HG03469 (cell line): ENCODE data around the gene KRT72.

Source experiments
- ATAC-seq: cut with Tn5 transposase; IDR thresholded peaks from one replicate; pipeline ENCODE4 v1.9.1; 2021; ENCODE audit warnings: mild to moderate bottlenecking, moderate library complexity, moderate number of reproducible peaks; ENCODE audit not compliant: unreplicated experiment

KRT72 gene

DNA sequence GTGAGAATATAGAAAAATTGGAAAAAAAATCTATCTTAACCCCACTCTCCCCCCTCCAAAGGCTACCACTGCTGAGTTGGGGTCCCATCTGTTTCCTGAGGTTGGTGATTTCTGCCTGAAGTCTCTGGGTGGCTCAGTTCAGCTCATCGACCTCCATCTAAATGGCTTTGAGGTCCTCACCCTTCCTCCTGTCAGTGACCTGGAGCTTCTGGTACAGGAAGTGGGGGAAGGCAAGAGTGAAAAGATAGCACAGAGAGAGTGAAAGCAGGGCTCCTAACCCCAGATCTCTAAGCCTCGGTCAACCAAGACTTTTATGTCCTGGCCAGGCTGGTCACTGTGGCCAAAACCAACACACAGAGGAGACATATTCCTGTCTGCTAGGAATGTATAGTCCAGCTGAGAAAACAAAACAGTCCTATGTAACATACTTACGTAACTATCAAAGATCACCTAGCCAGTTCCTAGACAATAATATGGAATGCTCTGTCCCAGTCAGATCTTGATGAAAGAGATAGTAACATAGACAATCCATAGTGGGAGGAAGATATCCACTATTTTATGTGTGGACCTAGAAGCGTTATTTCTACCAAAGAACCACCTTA lies 29.4 kb upstream of the KRT72 start:
- ATAC-seq = no peak

GRCh38 chr12:52630008-52630500 lies 28.8 kb upstream of the KRT72 start:
- no peak for ATAC-seq

GRCh38 chr12:52629281-52630007 lies 28.2 kb upstream of the KRT72 start:
- ATAC-seq = no peak

DNA sequence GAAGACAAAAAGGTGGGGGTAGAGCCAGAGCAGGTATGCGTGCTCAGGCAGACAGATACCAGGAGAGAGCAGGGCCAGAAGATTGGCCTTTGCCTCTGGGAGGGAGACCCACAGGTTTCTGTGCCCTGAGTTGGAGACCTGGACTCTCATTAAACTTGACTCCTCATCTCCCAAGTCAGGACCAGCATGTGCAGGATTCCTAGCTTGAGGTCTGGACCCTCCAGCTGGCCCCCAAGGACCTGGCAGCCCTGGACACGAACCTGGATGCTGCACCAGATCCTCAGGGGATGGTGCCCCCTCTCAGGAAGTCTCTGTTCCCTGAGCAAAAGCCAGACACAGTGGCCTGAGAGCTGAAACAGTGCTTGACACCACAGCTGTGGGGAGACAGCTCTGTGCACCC lies 27.6 kb upstream of the KRT72 start:
- ATAC-seq = no peak

- ATAC-seq = no peak
Measured at GRCh38 chr12:52628111-52628507, 26.8 kb upstream of the KRT72 start.

DNA sequence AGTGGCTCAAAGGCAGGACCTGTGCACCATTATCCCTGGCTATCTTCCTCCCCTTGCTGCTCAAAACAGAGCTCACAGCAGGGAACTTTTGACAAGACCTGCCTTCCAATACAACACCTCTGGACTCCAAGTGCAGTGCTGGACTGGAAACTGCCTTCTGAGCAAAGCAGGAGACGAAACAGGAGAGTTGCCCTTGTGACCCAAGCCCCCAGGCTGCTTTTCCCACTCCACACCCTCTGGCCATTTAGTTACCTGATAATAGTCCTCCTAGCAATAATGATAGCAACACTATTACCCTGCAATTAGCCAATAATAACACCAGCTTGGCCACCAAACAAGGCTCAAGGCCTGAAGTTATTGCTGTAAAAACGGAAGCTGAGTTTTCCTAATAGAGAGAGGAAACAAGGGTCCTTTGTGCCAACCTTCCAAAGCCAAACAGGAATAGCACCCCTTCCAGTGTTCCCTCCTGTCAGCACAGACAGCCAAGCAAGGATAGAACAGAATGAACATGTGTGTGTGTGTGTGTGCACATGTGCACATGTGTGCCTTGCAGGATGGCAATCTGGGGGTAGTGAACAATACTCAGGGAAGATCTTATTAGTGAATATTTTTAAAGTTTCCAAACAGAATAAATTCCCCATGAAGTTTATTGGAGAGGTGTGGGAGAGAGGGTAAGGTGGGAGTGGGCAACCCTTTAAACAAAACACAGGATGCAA lies 26.3 kb upstream of the KRT72 start:
- ATAC-seq = no peak

- no peak for ATAC-seq
Measured at GRCh38 chr12:52622349-52622748, 21.1 kb upstream of the KRT72 start.

GRCh38 chr12:52618866-52619265 lies 17.6 kb upstream of the KRT72 start:
- ATAC-seq = no peak

DNA sequence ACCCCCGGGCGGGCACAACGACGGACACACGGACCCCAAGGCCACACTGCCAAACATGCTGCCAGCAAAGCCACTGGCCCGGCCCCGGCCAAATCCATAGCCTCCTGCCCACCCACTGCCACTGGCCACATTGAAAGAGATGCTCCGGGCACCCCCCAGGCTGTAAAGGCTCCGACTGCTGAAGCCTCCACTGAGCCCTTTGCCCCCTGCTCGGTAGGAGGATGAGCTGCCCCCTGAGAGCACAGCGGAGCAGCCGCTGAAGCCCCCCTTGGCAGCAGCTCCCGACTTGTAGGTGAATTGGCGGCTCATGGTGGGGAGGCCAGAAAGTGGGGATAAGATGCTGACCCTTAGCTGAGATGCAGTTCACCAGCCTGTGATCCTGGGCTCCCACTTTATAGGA lies 17.0 kb upstream of the KRT72 start, which contains the start of gene KRT73:
Gene KRT73 (minus strand): TSS at position 344 of the 400 bp plus-strand sequence. CDS start 35 bp downstream, at position 309.
- ATAC-seq = no peak

DNA sequence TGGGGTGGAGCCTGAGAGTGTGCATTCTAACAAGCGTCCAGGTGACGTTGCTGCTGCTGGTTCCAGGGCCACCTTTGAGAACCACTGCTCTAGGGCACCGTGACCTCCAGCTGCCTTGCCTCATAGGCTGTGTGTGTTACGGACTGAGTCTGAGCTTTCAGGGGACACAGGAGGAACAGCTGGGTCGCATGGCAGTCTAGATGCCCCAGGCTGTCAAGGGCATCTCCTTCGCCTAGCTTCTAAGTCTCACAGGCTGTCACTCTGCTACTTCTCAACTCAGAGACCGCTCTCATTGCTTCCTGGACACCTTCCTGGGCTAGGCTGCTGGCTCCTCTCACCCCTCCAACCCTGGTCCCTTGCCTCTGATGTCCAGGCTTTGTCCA lies 16.1 kb upstream of the KRT72 start:
- no peak for ATAC-seq

DNA sequence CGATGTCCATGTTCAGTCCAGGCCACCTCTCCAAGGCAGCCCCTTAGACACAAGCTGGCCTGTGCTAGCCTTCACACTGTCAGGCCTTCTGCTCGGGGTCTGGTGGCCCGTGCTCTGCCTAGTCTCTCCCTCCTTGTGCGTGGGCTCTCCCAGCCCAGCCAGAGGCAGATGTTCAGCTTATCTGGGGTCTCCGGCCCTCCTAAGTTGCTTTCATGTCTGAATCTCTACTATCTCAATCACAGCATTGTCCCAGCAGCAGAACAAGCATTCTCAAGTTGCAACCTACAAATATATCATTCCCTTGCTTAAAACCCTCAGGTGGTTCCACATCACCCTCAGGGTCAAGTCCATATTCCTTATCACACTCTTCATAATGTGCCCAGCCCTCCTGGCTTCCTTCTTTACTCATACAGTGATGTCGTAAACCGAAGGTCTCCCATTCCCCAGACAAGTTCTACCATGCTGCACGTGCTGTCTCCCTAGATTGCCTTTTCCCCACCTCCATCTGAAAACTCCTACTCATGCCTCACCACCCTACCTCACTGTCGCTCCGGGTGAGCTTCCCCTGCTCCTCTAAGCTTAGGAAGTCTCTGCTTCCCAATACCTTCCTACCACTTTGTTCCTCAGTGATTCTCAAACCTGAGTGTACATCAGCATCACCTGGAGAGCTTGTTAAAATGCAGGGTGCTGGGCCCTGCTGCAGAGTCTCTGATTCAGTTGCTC lies 15.6 kb upstream of the KRT72 start:
- ATAC-seq = no peak

GRCh38 chr12:52615912-52616311 lies 14.6 kb upstream of the KRT72 start:
- ATAC-seq = no peak

DNA sequence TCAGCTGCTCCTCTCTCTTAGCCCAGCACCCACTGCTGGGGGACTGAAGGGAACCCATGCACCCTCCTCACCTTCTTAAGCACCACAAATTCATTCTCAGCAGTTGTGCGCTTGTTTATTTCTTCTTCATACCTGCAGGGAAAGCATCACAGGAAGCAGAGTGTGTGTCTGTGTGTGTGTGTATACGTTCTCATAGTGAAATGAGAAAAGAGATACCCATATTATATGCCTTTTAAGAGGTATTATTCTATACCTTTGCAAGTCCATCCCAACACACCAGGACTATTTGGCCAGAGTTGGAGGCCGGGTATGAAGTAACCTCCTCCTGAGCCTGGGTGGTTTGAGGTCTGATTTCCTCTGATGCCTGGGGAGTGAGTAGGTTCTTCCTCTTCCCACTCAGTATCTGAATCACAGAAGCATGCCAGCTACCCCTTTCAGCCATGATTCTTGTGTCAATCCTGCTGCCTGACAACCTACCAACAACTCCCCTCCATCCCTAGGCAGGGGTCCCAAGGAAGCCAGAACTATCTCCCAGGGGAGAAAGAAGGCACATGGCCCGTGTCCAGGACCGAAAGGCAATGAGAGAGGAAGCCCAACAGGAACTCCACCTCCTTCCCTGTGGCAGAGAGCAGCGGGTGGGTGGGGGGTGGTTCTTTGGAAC lies 14.1 kb upstream of the KRT72 start:
- no peak for ATAC-seq

GRCh38 chr12:52614381-52615207 lies 13.3 kb upstream of the KRT72 start:
- no peak for ATAC-seq

DNA sequence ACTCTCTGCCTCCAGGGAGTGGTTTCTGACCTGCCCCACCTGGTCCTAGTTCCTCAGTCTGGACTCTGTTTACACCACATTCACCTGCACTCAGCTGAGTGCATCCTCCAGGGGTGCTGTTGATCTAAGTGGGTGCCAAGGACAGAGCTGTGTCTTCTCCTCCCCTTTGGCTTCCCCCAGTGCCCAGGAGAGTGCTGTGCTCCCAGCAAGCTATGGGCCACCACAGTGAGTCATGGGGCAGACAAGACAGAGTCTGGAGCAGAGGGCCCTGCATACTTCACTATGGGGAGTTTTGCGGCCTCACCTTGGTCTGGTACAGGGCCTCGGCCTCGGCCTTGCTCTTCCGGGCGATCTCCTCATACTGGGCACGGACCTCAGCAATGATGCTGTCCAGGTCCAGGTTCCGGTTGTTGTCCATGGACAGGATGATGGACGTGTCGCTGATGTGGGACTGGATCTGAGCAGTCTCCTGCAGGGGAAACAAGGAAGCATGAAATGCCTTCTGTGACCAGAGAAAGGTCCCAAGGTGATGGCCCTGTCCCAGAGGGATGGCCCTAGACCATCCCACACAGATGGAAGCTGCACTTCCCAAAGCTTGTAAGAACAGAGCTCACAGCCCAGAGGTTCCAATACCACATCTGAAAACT lies 12.2 kb upstream of the KRT72 start:
- no peak for ATAC-seq

DNA sequence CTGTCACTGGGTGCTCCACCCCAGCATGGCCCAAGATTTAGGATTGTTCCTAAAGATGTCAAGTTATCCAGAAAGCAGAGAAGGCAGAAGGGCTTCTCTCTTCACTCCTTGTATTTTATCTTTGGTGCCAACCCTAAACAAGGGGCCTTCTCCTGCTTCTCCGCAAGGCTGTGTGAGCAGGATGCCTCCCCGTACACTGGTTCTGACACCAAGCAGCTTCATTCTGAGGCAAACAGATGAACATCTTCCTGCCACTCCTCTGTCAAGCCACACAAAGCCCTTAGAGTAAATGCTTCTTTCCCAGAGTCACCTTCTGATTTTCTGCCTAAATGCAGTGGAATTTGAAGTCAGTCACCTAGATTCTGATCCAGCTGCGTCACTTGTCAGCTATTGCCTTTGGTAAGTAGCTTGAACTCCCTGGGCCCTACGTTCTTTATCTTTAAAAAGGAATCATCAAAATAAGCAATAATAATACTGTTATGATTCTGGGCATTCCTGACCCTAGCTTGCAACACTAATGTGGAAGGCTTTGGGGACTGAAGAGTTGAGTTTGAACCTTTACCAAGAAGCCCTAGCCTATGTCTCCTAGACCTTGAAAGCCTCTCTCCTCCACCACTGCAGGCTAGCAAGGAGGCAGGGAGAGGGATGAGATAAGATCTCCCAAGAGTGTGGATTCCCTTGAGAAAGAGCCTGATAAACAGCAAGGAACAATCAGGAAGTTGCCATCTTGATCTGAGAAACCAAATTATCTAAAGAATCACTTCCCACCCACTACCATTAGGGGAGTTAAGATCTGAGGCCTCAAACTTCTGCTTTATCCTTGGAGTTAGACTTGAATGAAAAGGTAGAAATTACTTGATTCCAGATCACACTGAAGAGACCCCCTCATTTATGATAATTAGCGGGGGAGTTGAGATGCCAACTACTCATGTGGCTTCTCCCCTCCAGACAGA lies 11.4 kb upstream of the KRT72 start:
- no peak for ATAC-seq

DNA sequence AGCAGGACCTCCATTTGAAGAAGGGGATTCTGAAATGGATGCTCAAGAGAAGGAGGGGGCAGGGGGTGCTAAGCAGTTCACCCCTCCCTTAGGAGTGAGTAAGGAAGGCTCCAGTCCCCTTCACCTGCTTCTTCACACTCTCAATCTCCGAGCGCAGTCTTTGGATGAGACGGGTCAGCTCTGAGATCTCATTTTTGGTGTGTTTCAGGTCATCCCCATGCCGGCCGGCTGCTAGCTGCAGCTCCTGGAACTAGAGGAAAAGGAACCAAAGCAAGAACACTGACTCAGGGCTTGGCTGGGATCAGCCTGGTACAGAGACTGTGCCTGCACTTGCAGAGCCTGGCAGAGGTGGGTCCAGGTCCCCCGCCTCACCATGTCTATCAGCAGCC lies 9.8 kb upstream of the KRT72 start:
- no peak for ATAC-seq
